ENCODE data around the gene SLN.

Gene SLN

GRCh38 chr11:107707215-107707671 is 4.6 kb downstream of the SLN start:
- DNase-seq (ENCODE audit: low read depth) = no peak
- no peak overlapping the region for H3K4me3 ChIP-seq (ENCODE audit: low read length)
- TF ChIP-seq CTCF (conservative IDR thresholded peaks at IDR 0.05; ENCODE audit: low read depth, low read length) = no peak

DNA sequence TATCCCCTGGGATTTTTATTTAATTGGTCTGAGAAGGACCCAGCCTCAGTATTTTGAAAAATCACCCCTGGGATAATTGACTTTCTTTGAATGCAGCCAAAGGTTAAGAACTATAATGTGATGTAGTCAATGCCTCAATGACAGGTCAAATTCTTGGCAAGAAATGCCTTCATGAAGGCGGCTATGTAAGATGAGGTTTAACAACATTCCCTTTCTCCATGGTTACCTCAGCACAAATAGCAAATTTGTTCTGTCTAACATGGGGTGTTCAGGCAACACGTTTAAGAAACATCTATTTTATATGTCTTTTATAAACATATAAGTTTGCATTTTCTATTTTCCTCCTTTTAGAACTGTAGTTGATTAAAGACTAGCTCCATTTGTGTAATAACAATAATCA is 5.3 kb downstream of the SLN start:
- no peak for TF ChIP-seq CTCF (conservative IDR thresholded peaks at IDR 0.05; ENCODE audit: low read depth, low read length)
- peak; percentile 77 for DNase-seq (ENCODE audit: low read depth)
- no peak overlapping the region for H3K4me3 ChIP-seq (ENCODE audit: low read length)

DNA sequence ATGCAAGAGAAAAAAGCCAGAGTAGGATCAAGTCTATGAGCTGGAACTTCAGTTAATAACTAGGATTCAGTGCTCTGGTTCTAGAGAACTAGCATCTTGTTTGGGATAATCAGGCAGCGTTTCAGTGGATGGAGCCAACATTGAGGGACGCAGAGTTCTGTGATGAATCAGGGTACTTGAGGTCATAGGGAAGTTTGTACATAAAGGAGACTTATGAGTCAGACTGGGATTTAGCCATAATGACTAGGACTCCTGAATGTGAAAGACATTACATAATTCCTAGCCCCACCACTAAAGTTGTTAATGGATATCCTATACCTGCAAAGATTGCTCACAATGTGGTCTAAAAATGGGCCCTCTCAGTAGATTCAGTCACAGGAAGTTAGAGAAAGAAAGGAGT is 6.8 kb downstream of the SLN start:
- TF ChIP-seq CTCF (conservative IDR thresholded peaks at IDR 0.05; ENCODE audit: low read depth, low read length) = no peak
- peak; percentile 89 for DNase-seq (ENCODE audit: low read depth)
- H3K4me3 ChIP-seq (ENCODE audit: low read length) = no peak overlapping the region

DNA sequence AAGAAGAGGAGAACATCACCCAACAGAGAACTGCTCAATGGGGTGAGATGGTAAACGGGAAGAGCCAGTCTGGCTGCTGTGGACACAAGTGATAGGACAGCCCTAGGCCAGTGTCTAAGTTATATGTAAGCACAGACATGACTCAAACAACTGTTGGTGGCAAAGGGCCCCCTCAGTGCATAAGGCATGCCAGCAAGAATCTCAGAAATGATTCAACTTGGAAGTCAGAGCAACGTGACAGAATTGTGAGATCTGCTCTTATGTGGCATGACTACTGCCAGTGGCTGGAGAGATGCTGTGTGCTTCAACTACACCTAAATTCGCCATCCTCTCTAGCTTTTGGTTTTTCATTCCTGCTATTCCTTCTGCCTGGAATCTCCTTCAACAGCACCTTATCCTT is 7.4 kb downstream of the SLN start:
- no peak overlapping the region for H3K4me3 ChIP-seq (ENCODE audit: low read length)
- TF ChIP-seq CTCF (conservative IDR thresholded peaks at IDR 0.05; ENCODE audit: low read depth, low read length) = no peak
- no peak for DNase-seq (ENCODE audit: low read depth)

- H3K4me3 ChIP-seq (ENCODE audit: low read length) = no peak overlapping the region
- no peak for DNase-seq (ENCODE audit: low read depth)
- TF ChIP-seq CTCF (conservative IDR thresholded peaks at IDR 0.05; ENCODE audit: low read depth, low read length) = no peak
These were observed 9.1 kb downstream of the SLN start for GRCh38 chr11:107702723-107703122.

- no peak for TF ChIP-seq CTCF (conservative IDR thresholded peaks at IDR 0.05; ENCODE audit: low read depth, low read length)
- no peak overlapping the region for H3K4me3 ChIP-seq (ENCODE audit: low read length)
- DNase-seq (ENCODE audit: low read depth) = no peak
These were observed 9.7 kb downstream of the SLN start for GRCh38 chr11:107702109-107702660.

DNA sequence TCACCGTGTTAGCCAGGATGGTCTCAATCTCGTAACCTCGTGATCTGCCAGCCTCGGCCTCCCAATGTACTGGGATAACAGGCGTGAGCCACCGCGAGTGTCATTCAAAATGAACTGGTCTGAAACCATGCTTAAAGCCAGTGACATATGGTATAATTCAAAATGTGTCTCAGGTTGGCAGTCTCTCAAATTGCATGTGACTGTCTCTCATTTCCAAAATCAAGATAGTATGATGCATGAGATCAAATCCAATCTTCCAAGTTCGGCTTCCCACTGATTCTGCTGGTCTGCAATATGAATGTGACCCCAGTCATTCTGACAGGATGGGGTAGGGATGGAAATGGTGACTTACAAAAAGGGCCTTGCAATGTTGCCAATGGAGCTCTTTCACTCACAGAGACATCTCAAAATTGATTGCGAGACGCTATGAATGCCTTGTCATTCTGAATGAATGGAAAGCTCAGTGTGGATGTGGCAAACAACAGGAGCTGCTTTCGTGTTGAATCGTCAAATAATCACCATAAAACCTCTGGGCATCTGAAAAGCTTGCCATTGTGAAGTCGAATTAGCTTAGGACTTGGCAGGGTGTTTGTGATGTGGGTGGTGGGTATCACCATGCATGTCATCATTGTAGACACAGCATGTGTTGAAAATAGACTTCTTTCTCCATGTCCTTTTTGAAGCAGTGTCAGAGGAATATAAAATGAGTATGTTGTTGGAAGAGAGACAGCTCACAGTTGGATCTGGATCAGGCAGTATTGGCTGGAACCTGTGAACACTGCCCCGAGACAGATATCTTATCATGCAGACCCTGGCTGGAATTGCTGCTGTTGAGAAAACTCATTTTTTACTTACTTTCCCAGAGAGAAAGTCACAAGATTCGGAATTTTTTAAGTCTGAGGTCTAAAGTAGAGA is 12.2 kb downstream of the SLN start:
- no peak for DNase-seq (ENCODE audit: low read depth)
- TF ChIP-seq CTCF (conservative IDR thresholded peaks at IDR 0.05; ENCODE audit: low read depth, low read length) = no peak
- H3K4me3 ChIP-seq (ENCODE audit: low read length) = no peak overlapping the region
